ENCODE measurements around the gene TEX48. TPM values are rescaled to one million over a fixed set of nuclear protein-coding genes. Genes with fewer than 3 reads are reported as not detected.

Gene TEX48
- total RNA-seq, 1 donor from 2014 or later: not detected

DNA sequence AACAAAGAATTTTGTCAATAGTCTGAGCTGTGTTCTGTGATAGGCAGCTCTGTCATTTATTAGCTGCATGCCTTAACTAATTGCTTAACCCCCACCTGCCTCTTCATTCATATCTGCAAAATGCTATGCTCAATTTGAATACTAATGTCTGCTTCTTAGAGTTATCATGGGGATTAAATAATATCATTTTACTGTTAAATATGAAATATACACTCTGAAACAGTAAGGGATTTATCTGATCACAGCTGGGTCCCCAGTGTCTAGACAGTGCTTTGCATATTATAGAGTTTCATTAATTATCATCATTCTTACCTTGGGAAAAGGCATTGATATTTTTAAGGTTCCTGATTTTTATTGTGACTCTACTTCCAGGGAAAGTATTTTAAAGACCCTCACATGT lies 12.0 kb downstream of the TEX48 start:
- H3K4me1 ChIP-seq: no peaks in the 10 kb centered on the region
- no peak for DNase-seq
- no peak overlapping the region for H3K27ac ChIP-seq
- TF ChIP-seq CTCF (IDR thresholded peaks at IDR 0.05): no peak
- no peaks in the 10 kb centered on the region for H3K27me3 ChIP-seq (ENCODE audit: low read depth)
- H3K36me3 ChIP-seq: no peaks in the 10 kb centered on the region
- H3K9me3 ChIP-seq: no peaks in the 10 kb centered on the region
- no peak overlapping the region for H3K4me3 ChIP-seq
- intact Hi-C loops (cut with DNase I): no loop called here
- ATAC-seq: no peak

DNA sequence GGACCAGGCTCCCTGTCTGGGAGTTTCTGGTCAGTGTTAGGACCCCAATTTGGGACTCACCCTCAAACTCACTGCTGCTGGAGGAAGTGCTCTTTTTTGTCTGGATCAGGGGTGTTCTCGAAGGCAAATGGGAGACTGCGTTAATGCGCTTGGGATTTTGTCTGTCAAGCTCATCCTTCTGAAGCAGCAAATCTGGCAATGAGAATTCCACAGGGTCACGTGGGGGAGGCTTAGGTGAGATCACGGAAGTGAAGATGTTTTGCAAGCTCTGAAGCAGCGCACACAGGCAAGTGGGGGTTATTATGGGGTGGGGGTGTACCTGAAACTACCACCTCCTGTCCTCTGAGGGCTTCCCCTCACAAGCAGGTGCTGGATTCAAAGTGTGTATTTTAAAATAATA lies 13.8 kb downstream of the TEX48 start:
- ATAC-seq: no peak
- H3K4me1 ChIP-seq: no peaks in the 10 kb centered on the region
- no peak for DNase-seq
- H3K9me3 ChIP-seq: no peaks in the 10 kb centered on the region
- H3K27ac ChIP-seq: no peak overlapping the region
- H3K36me3 ChIP-seq: no peaks in the 10 kb centered on the region
- H3K4me3 ChIP-seq: no peak overlapping the region
- intact Hi-C loops (cut with DNase I): no loop called here
- no peak for TF ChIP-seq CTCF (IDR thresholded peaks at IDR 0.05)
- H3K27me3 ChIP-seq (ENCODE audit: low read depth): no peaks in the 10 kb centered on the region

DNA sequence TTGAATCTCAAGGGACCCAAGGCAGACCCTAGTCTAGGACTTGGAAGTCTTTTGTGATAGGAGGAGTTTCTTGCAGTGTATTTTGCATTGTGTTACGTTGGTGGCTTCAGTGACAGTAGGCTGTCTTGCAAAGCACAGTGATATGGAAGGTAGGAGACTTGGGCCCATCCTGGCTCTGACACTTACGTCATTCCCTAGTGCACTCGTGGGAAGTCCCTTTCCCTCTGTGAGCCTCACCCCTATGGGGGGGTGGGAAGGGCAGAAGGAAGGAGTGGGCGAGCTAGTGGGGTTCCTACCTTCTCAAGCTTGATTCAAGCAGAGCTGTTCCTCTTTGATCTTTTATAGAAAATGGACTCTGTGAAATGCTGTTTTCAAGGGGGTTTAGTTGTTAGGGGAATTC lies 15.1 kb downstream of the TEX48 start:
- H3K9me3 ChIP-seq: no peaks in the 10 kb centered on the region
- H3K27ac ChIP-seq: no peak overlapping the region
- peaks cover 5% of the 10 kb centered on the region for H3K27me3 ChIP-seq (ENCODE audit: low read depth)
- no peak for DNase-seq
- no peak overlapping the region for H3K4me3 ChIP-seq
- no peak for ATAC-seq
- H3K36me3 ChIP-seq: no peaks in the 10 kb centered on the region
- no peaks in the 10 kb centered on the region for H3K4me1 ChIP-seq
- no peak for TF ChIP-seq CTCF (IDR thresholded peaks at IDR 0.05)
- intact Hi-C loops (cut with DNase I): no loop called here

DNA sequence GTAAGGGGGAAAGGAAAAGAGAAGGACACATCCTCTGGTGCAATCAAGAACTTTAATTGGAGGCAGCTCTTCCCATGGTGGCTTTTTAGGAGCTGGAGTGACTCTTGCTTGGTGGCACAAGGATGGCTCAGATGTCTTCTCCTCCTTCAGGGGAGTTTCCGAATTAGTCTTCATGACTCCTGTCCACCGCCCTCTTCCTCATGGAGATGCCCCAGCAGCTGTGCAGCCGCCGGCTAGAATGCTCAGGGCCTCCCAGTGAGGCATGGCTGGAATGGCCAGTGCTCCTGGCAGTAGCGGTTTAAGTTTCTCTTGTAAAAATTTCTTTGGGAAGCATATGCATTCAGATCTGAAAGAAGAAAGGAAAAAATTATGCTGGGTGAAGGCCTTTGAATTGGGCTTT lies 15.6 kb downstream of the TEX48 start:
- Histone ChIP-seq H3K27me3 (ENCODE audit: low read depth) (peaks cover 5% of the 10 kb centered on the region), H3K9me3 (no peaks in the 10 kb centered on the region), H3K4me3 (no peak overlapping the region), H3K27ac (no peak overlapping the region), H3K4me1 (no peaks in the 10 kb centered on the region), H3K36me3 (no peaks in the 10 kb centered on the region)
- intact Hi-C loops (cut with DNase I): no loop called here
- DNase-seq (no peak), ATAC-seq (no peak)
- no peak for TF ChIP-seq CTCF (IDR thresholded peaks at IDR 0.05)

GRCh38 chr9:114664181-114664580 lies 17.8 kb downstream of the TEX48 start:
- no peak overlapping the region for H3K4me3 ChIP-seq

More at GRCh38 chr9:114664181-114664580, 17.8 kb downstream of the TEX48 start:
- intact Hi-C loops (cut with DNase I): no loop called here
- Histone ChIP-seq H3K9me3 (no peaks in the 10 kb centered on the region), H3K4me1 (no peaks in the 10 kb centered on the region), H3K27me3 (ENCODE audit: low read depth) (peaks cover 5% of the 10 kb centered on the region), H3K36me3 (no peaks in the 10 kb centered on the region), H3K27ac (no peak overlapping the region)
- DNase-seq (no peak), ATAC-seq (no peak)
- no peak for TF ChIP-seq CTCF (IDR thresholded peaks at IDR 0.05)

Measured in lower lobe of right lung (tissue), 2 donors.